Right ventricle myocardium superior (tissue), 1 donor: ENCODE measurements around the gene F2RL1. TPM values are rescaled to one million over a fixed set of nuclear protein-coding genes. Genes with fewer than 3 reads are reported as not detected.
A peak's percentile ranks its signal among the peaks of the same experiment; 100 is the strongest.
"Not testable (repeated sequence)": the region's sequence is repeated elsewhere in the genome, so short reads cannot be mapped to it uniquely, and the experiment has no call there.

Source experiments
- ATAC-seq: fragments of 200-7000 bp; cut with Tn5 transposase; one replicate; pipeline ENCODE4 v1.9.1; 2020; ENCODE audit warnings: mild to moderate bottlenecking; ENCODE audit not compliant: poor library complexity
- DNase-seq: peaks from one replicate; pipeline ENCODE4 v3.0.0-alpha.2; 2020
- intact Hi-C: fragments of 100-400 bp; cut with DNase I; formaldehyde crosslinking; loops from one replicate; pipeline ENCODE4 v1.11.2; 2022
- total RNA-seq: library from RNA; stranded (reverse); fragmentation: NEBNext Ultra II Directional; extraction: Animal tissue kit (Norgen Biotek cat#: 25700); gene quantifications from one replicate; pipeline ENCODE4 v1.2.1, GENCODE V29; 2021
- donor health status: DM: no; HTN: yes; CAD: no; lungs with severe emphysema.

Gene F2RL1
- total RNA-seq, 1 donor from 2014 or later: 0.62 TPM

DNA sequence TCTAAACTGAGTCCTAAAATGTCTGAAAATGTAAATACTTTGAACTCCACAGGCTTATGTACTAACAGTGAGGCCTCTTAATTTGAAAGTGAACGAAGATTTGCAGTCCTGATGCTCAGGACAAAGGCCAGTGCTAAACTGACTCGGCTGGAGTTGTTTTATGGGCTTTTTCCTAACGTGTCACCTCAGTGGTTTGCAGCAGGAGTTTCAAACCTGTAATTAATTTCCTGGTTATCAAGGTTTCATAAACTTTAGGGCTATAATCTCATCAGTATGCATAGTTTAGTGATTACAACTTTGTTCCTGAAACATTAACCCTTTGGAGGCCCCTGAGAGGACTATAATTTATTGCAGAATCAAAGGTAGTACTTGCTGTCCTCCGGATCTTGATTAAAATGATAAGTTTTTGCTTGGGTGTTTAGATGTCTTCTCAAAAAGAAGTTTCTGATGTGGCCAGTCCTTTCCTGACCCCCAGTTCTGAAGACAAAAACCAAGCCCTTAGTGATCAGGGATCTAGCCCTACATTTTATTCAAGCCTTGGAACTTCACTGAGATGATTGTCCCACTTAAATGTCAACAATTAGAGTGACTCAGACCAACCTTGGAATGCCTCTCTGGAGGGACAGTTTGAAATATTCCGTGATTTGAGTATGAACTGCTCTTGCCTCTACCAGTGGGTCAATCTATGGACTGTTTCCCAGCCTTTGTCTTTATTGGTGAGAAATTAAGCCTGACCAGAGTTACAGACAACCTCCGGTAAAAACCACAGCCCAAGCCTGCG is 19.8 kb downstream of the F2RL1 start:
- intact Hi-C loops: no loop called here
- ATAC-seq (no peak), DNase-seq (no peak)

- intact Hi-C loops: no loop called here
- ATAC-seq: no peak
These were observed 22.5 kb downstream of the F2RL1 start for GRCh38 chr5:76841361-76841760.

DNA sequence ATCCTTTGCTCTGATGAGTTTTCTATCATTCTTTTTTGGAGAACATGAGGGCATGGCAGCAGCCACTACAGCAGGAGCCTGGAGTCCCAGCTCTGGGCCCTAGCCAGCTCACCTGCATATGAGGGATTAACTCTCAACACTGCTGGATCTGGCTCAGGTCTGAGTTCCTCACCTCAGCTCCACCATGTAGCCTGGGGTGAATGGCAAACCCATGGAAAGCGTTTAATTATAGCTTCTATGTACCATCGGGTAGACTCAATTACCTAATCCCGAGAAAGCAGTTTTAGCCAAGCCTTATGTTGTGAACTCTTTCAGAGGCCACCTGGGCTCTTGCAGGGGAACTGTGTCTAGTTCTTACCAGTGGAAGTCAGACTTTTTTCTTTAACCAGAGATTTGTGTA is 27.1 kb downstream of the F2RL1 start:
- DNase-seq (no peak), ATAC-seq (no peak)
- intact Hi-C loops: no loop called here

More at GRCh38 chr5:76841361-76841760, 22.5 kb downstream of the F2RL1 start:
- DNase-seq: no peak

- intact Hi-C loops: no loop called here
- no peak for DNase-seq
- no peak for ATAC-seq
These were observed 30.8 kb downstream of the F2RL1 start, which contains the start of gene S100Z for GRCh38 chr5:76849419-76850291. Gene S100Z (plus strand): TSS chr5:76850014. CDS start chr5:76875360, 25,346 bp downstream.

DNA sequence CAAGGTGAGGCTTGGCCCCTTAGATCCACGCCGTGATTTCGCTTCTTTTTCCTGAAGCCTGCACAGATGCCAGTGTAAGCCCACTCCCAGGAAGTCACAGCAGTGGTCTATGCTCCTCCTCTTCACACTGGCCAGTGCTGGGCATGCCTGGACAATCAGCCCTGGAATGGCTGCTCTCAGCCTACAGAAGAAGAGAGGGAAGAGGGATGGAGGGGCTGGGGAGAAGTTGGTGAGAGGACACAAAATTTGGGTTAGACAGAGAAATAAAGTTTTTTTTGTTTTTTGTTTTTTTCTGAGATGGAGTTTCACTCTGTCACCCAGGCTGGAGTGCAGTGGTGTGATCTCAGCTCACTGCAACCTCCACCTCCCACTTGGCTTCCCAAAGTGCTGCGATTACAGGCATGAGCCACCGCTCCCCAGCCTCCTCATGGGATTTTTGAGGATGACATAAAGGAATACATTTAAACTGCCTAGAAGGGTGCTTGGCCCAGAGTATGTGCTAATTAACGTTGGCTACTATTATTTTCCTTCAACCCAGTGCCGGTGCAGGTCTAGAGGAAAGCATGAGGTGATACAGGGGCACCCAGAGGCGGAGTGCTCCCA is 31.8 kb downstream of the F2RL1 start:
- ATAC-seq (no peak), DNase-seq (no peak)
- intact Hi-C loops: no loop called here

DNA sequence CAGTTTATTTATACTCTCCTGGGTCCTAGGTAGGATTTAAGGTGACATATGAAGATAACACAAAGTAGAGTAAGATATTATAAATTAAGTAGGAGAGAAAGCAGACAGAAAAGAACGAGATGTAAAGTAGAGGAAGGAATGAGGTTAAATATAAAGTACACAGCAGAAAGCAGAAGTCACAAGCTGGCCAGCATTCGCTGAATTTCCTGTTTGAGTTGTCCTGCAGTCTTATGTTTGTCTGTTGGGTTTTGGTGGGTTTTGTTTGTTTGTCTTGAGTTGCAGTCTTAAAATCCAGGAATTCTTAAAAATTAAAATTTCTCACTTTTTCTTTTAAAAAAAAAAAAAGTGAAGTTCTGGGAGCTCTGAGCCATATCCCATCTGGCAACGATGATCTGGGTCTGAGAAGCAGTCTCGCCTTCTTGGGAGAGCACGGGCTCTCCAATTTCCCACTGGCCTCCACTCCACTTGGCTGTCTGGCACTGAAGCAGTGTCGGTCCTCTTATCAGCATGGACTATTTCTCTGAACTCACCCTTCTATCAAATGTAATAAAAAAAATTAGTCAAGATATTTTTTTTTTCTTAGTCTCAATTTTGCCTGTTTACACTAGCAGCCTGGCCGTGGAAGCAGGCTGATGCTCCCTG is 33.0 kb downstream of the F2RL1 start:
- ATAC-seq (peak; percentile 57), DNase-seq (no peak)
- intact Hi-C loops: no loop called here

GRCh38 chr5:76852772-76853171 is 33.9 kb downstream of the F2RL1 start:
- intact Hi-C loops: no loop called here
- no peak for DNase-seq
- ATAC-seq: no peak

- intact Hi-C loops, ATAC-seq, DNase-seq: not testable (repeated sequence)
These were observed 34.9 kb downstream of the F2RL1 start for GRCh38 chr5:76853741-76854140.

GRCh38 chr5:76854644-76855043 is 35.8 kb downstream of the F2RL1 start:
- DNase-seq: no peak
- no peak for ATAC-seq
- intact Hi-C loops: no loop called here

- intact Hi-C loops, ATAC-seq, DNase-seq: not testable (repeated sequence)
These were observed 36.7 kb downstream of the F2RL1 start for GRCh38 chr5:76855501-76855900.

- peak; percentile 67 for ATAC-seq
- DNase-seq: no peak
- intact Hi-C loops: no loop called here
These were observed 37.1 kb downstream of the F2RL1 start for GRCh38 chr5:76855961-76856360.

GRCh38 chr5:76856800-76857199 is 38.0 kb downstream of the F2RL1 start:
- ATAC-seq: peak; percentile 51
- DNase-seq, intact Hi-C loops: not testable (repeated sequence)

- intact Hi-C loops: no loop called here
- DNase-seq (peak; percentile 52), ATAC-seq (peak; percentile 30)
These were observed 40.9 kb downstream of the F2RL1 start for GRCh38 chr5:76859591-76860247.

- ATAC-seq (no peak), DNase-seq (no peak)
- intact Hi-C loops: no loop called here
These were observed 42.8 kb downstream of the F2RL1 start for GRCh38 chr5:76861612-76862011.

DNA sequence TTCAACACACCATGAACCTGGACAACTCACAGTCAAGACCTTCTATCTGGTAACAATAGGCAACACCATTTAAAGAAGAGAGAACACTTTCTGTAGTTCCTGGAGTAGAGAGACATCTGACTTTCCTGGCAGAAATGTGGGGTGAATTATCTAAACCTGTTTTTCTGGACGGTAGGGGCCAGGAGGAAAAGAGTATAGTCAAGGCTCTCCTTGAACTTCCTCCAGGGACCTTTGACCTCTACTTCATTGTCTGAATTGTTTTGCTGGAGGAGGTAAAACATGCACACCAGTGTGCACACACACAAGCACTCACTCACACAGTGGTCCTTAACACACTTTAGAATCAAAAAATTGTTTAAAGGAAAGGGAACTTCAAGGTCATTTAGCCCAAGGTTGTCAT is 44.2 kb downstream of the F2RL1 start:
- no peak for ATAC-seq
- intact Hi-C loops: no loop called here

DNA sequence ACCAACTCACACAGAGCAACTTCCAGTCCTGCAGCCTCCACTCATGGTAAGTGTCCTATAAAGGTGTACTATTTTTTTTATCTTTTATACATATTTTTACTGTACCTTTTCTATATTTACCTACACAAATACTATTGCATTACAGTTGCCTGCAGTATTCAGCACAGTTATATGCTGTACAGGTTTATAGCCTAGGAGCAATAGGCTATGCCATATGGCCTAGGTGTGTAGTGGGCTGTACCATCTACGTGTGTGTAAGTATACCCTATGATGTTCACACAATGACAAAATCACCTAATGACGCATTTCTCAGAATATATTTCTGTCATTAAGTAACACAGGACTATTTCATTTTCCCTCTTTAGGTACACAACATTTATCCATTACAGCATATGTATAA is 47.7 kb downstream of the F2RL1 start:
- DNase-seq: no peak
- intact Hi-C loops: no loop called here
- ATAC-seq: no peak

More for the DNA sequence above, 44.2 kb downstream of the F2RL1 start:
- no peak for DNase-seq

DNA sequence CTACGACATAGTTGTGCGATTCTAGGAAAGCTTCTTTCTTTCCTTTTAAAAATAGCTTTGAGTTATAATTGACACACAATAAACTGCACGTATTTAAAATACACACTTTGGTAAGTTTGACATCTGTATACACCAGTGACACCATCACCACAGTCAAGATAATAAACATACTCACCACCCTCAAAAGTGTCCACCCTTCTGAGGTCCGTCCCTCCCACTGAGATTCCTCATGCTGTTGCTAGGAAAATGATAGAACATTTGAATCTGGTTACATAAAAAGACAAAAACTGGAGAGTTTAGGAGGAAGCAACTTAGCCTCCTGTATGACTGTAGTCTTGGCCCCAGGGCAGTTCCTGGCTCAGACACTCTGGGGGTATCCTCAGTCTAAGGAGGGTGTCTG is 48.2 kb downstream of the F2RL1 start:
- intact Hi-C loops: no loop called here
- no peak for ATAC-seq
- DNase-seq: no peak
